OCI-LY7 (cell line): Measurements from ENCODE around the gene FAAP100.

ENCODE experiments used
- CTCF ChIP-seq: fragments of 200-600 bp; sonication (generic); conservative IDR thresholded peaks from 2 replicates; pipeline ENCODE4 v1.5.1; 2014; ENCODE audit warnings: mild to moderate bottlenecking, antibody characterized with exemption, low read length, moderate library complexity, mixed read lengths
- EZH2phosphoT487 ChIP-seq: fragments of 200-600 bp; sonication (generic); IDR thresholded peaks from 2 replicates; pipeline ENCODE4 v1.6.1; 2018; ENCODE audit warnings: low read depth, borderline replicate concordance, mild to moderate bottlenecking, mixed run types, antibody characterized with exemption, low read length, moderate library complexity, mixed read lengths

- TF ChIP-seq CTCF (peak; percentile 59), EZH2phosphoT487 (no peak)
Measured at GRCh38 chr17:81553018-81553615, 964 bp upstream of the FAAP100 start.
